PC-3 (cell line): ENCODE measurements around the gene PPIC. TPM values are rescaled to one million over a fixed set of nuclear protein-coding genes. Genes with fewer than 3 reads are reported as not detected.

Source experiments
- ATAC-seq: fragments of 200-7000 bp; cut with Tn5 transposase; 2 replicates; pipeline ENCODE4 v1.9.1; 2020; ENCODE audit warnings: mild to moderate bottlenecking, moderate library complexity
- BruUV-seq: library from RNA; stranded (reverse); fragments of 400-500 nt; replicated peaks from 2 replicates; lab custom pipeline; 2021; lab: Mats Ljungman, UMichigan
- CTCF ChIA-PET: fragments of 300-600 bp; sonication (Branson Sonifier 250); formaldehyde crosslinking; loops from one replicate; lab custom pipeline; 2022; ENCODE audit warnings: antibody characterized with exemption; lab: Charles Lee
- POLR2A ChIA-PET: fragments of 300-600 bp; sonication (Branson Sonifier 250); formaldehyde crosslinking; loops from one replicate; lab custom pipeline; 2022; ENCODE audit warnings: antibody characterized with exemption; ENCODE audit not compliant: unreplicated experiment; lab: Charles Lee
- DNase-seq: peaks from one replicate; pipeline ENCODE4 v3.0.0-alpha.2; 2015
- H2AFZ ChIP-seq: fragments of 300-600 bp; sonication (generic); 2 replicates; pipeline ENCODE4 v1.6.0; 2016; ENCODE audit warnings: antibody characterized with exemption, low read length
- H3F3A ChIP-seq: fragments of 300-600 bp; sonication (generic); one replicate; pipeline ENCODE4 v1.6.0; 2017; ENCODE audit warnings: antibody characterized with exemption, low read length, control low read depth, mild to moderate bottlenecking; ENCODE audit not compliant: unreplicated experiment
- H3K27ac ChIP-seq: fragments of 300-600 bp; sonication (generic); 2 replicates; pipeline ENCODE4 v1.5.1; 2016; ENCODE audit warnings: mild to moderate bottlenecking, low read length
- H3K27me3 ChIP-seq: fragments of 300-600 bp; sonication (generic); 2 replicates; pipeline ENCODE4 v1.6.1; 2016; ENCODE audit warnings: low read length, mixed read lengths
- H3K36me3 ChIP-seq: fragments of 300-600 bp; sonication (generic); 2 replicates; pipeline ENCODE4 v1.6.1; 2016; ENCODE audit warnings: low read depth, mixed run types, low read length, mixed read lengths
- H3K4me1 ChIP-seq: fragments of 300-600 bp; sonication (generic); 2 replicates; pipeline ENCODE4 v1.5.1; 2016; ENCODE audit warnings: low read length; ENCODE audit not compliant: insufficient read depth
- H3K4me2 ChIP-seq: fragments of 300-600 bp; sonication (generic); 2 replicates; pipeline ENCODE4 v1.6.0; 2016; ENCODE audit warnings: low read length
- H3K4me3 ChIP-seq: fragments of 300-600 bp; sonication (generic); 2 replicates; pipeline ENCODE4 v1.5.1; 2016; ENCODE audit warnings: mild to moderate bottlenecking, low read length, mixed read lengths
- H3K79me2 ChIP-seq: fragments of 300-600 bp; sonication (generic); 2 replicates; pipeline ENCODE4 v1.6.1; 2017; ENCODE audit warnings: low read length, mixed read lengths
- H3K9ac ChIP-seq: fragments of 300-600 bp; sonication (generic); 2 replicates; pipeline ENCODE4 v1.6.0; 2016; ENCODE audit warnings: mild to moderate bottlenecking, low read length
- H3K9me2 ChIP-seq: fragments of 300-600 bp; sonication (generic); replicated peaks from 2 replicates; pipeline ENCODE4 v1.6.1; 2016; ENCODE audit warnings: mixed run types, low read length, mixed read lengths
- H3K9me3 ChIP-seq: fragments of 300-600 bp; sonication (generic); 2 replicates; pipeline ENCODE4 v1.6.1; 2016; ENCODE audit warnings: low read length, mixed read lengths
- H4K20me1 ChIP-seq: fragments of 300-600 bp; sonication (generic); 2 replicates; pipeline ENCODE4 v1.6.1; 2016; ENCODE audit warnings: low read length, mixed read lengths
- CTCF ChIP-seq: fragments of 300-600 bp; sonication (generic); conservative IDR thresholded peaks from 2 replicates; pipeline ENCODE4 v1.5.1; 2017; ENCODE audit warnings: antibody characterized with exemption, low read depth, mild to moderate bottlenecking, low read length
- EZH2 ChIP-seq: fragments of 300-600 bp; sonication (generic); IDR thresholded peaks from one replicate; pipeline ENCODE4 v1.6.1; 2017; ENCODE audit warnings: antibody characterized with exemption, mild to moderate bottlenecking, low read length; ENCODE audit not compliant: unreplicated experiment
- EZH2phosphoT487 ChIP-seq: fragments of 300-600 bp; sonication (generic); IDR thresholded peaks from 2 replicates; pipeline ENCODE4 v1.6.1; 2018; ENCODE audit warnings: mild to moderate bottlenecking, antibody characterized with exemption, low read length, borderline replicate concordance
- intact Hi-C: fragments of 100-400 bp; cut with micrococcal nuclease; formaldehyde crosslinking; loops from 2 replicates; pipeline ENCODE4 v1.9.0; 2023
- total RNA-seq: library from RNA; depleted of rRNA; stranded (reverse); fragments of >200 nt; gene quantifications from 2 replicates; pipeline ENCODE4 v1.2.3, GENCODE V29; 2014

The PPIC gene
- total RNA-seq, 1 experiment from 2014 or later, result 14.6 TPM

GRCh38 chr5:123033157-123033671, 3.3 kb downstream of the PPIC start:
- Histone ChIP-seq H3F3A (no peaks in the 10 kb centered on the region), H3K9me3 (no peaks in the 10 kb centered on the region), H3K36me3 (no peaks in the 10 kb centered on the region), H3K9ac (no peak overlapping the region), H3K27ac (no peak overlapping the region), H3K9me2 (no peaks in the 10 kb centered on the region), H3K4me1 (0 out of 2 replicates have a peak, but pooled peaks cover 8% of the 10 kb centered on the region), H3K79me2 (no peaks in the 10 kb centered on the region), H4K20me1 (no peaks in the 10 kb centered on the region), H3K4me3 (no peak overlapping the region), H3K4me2 (no peak overlapping the region), H2AFZ (no peak overlapping the region), H3K27me3 (no peaks in the 10 kb centered on the region)
- no TSS peak for BruUV-seq
- CTCF ChIA-PET, result interaction anchor here (0.5 kb wide), 1 partner anchor 601 kb away, joined by 4 read pairs; no protein-coding TSS in a partner anchor
- ATAC-seq (no peak), DNase-seq (peak; percentile 39)
- intact Hi-C loops, result loop anchor here (10.0 kb wide), 2 partner anchors 188 to 308 kb away; partner anchors contain the start of gene SNX24
- POLR2A ChIA-PET, result no interaction called here
- TF ChIP-seq EZH2 (no peak), CTCF (no peak), EZH2phosphoT487 (no peak)

- Histone ChIP-seq H3K4me1 (no peaks in the 10 kb centered on the region), H3K9me3 (no peaks in the 10 kb centered on the region), H3K36me3 (peaks cover 2% of the 10 kb centered on the region; the same call in 1 of the 2 replicates), H3K4me2 (no peak overlapping the region), H3K9me2 (no peaks in the 10 kb centered on the region), H3K4me3 (no peak overlapping the region), H3K27me3 (no peaks in the 10 kb centered on the region), H3F3A (no peaks in the 10 kb centered on the region), H3K27ac (no peak overlapping the region), H4K20me1 (no peaks in the 10 kb centered on the region), H3K9ac (no peak overlapping the region), H2AFZ (no peak overlapping the region), H3K79me2 (no peaks in the 10 kb centered on the region)
- POLR2A ChIA-PET, result no interaction called here
- no peak for TF ChIP-seq EZH2
- TF ChIP-seq EZH2phosphoT487, result no peak
- no peak for TF ChIP-seq CTCF
- DNase-seq (no peak), ATAC-seq (no peak)
- BruUV-seq, result no TSS peak
- CTCF ChIA-PET, result no interaction called here
- intact Hi-C loops, result no loop called here
Measured at GRCh38 chr5:123028222-123028621, 8.3 kb downstream of the PPIC start.

GRCh38 chr5:123014689-123015088, 21.8 kb downstream of the PPIC start:
- H3K4me2 ChIP-seq, result no peak overlapping the region
- no peaks in the 10 kb centered on the region for H3K4me1 ChIP-seq
- no peaks in the 10 kb centered on the region for H3K9me3 ChIP-seq
- TF ChIP-seq EZH2, result no peak
- no peak for TF ChIP-seq EZH2phosphoT487
- TF ChIP-seq CTCF, result no peak
- ChIA-PET CTCF (no interaction called here), POLR2A (no interaction called here)
- no peak overlapping the region for H2AFZ ChIP-seq
- no peak overlapping the region for H3K9ac ChIP-seq
- no peaks in the 10 kb centered on the region for H3K9me2 ChIP-seq
- H3K27ac ChIP-seq, result no peak overlapping the region
- no peaks in the 10 kb centered on the region for H4K20me1 ChIP-seq
- intact Hi-C loops, result no loop called here
- no peak overlapping the region for H3K4me3 ChIP-seq
- H3F3A ChIP-seq, result no peaks in the 10 kb centered on the region
- H3K36me3 ChIP-seq, result no peaks in the 10 kb centered on the region
- no TSS peak for BruUV-seq
- no peaks in the 10 kb centered on the region for H3K27me3 ChIP-seq
- DNase-seq (no peak), ATAC-seq (no peak)
- no peaks in the 10 kb centered on the region for H3K79me2 ChIP-seq
